NCI-H748 (cell line): ENCODE data around the gene ELFN1.
"Not testable (repeated sequence)": the region's sequence is repeated elsewhere in the genome, so short reads cannot be mapped to it uniquely, and the experiment has no call there.

Experiments
- DNase-seq: peaks from one replicate; lab custom pipeline; 2025; ENCODE audit not compliant: unreplicated experiment; lab: John Stamatoyannopoulos, UW

The ELFN1 gene

GRCh38 chr7:1707756-1708595, 37.9 kb downstream of the ELFN1 start:
- no peak for DNase-seq

GRCh38 chr7:1708596-1709251, 38.6 kb downstream of the ELFN1 start:
- DNase-seq: no peak

GRCh38 chr7:1709281-1709680, 39.2 kb downstream of the ELFN1 start:
- DNase-seq: no peak

- no peak for DNase-seq
These were observed 39.8 kb downstream of the ELFN1 start for GRCh38 chr7:1709900-1710299.

- DNase-seq: no peak
These were observed 40.9 kb downstream of the ELFN1 start for GRCh38 chr7:1710936-1711335.

- no peak for DNase-seq
These were observed 42.9 kb downstream of the ELFN1 start for GRCh38 chr7:1712907-1713501.

- peak; percentile 72 for DNase-seq
These were observed 43.7 kb downstream of the ELFN1 start for GRCh38 chr7:1713502-1714484.

GRCh38 chr7:1714583-1715330, 44.7 kb downstream of the ELFN1 start:
- no peak for DNase-seq

- DNase-seq: no peak
These were observed 45.2 kb downstream of the ELFN1 start for GRCh38 chr7:1715331-1715625.

GRCh38 chr7:1715671-1716074, 45.6 kb downstream of the ELFN1 start:
- peak; percentile 27 for DNase-seq

- DNase-seq: no peak
These were observed 46.4 kb downstream of the ELFN1 start for GRCh38 chr7:1716263-1717094.

- no peak for DNase-seq
These were observed 47.0 kb downstream of the ELFN1 start for GRCh38 chr7:1717095-1717483.

- no peak for DNase-seq
These were observed 48.0 kb downstream of the ELFN1 start for GRCh38 chr7:1717903-1718676.

- not testable (repeated sequence) for DNase-seq
These were observed 48.8 kb downstream of the ELFN1 start for GRCh38 chr7:1718850-1719249.

GRCh38 chr7:1719256-1719655, 49.2 kb downstream of the ELFN1 start:
- not testable (repeated sequence) for DNase-seq

- no peak for DNase-seq
These were observed 49.8 kb downstream of the ELFN1 start for GRCh38 chr7:1719913-1720312.

- peak; percentile 33 for DNase-seq
These were observed 50.2 kb downstream of the ELFN1 start for GRCh38 chr7:1720326-1720725.

GRCh38 chr7:1721047-1721690, 51.1 kb downstream of the ELFN1 start:
- no peak for DNase-seq
